Cardiac muscle cell (in vitro differentiated cells and primary cell): Measurements from ENCODE around the gene DLGAP1. TPM values are rescaled to one million over a fixed set of nuclear protein-coding genes. Genes with fewer than 3 reads are reported as not detected.

ENCODE experiments used
- DNase-seq, 2 donors: peaks; one replicate each; pipeline versions ENCODE4 v3.0.0 to v3.0.0-alpha.2; 2010 to 2017; ENCODE audit warnings: low read depth in 1 of 2, low spot score in 1 of 2
- H3K27ac ChIP-seq: fragments of 200-600 bp; sonication (generic); 2 replicates; pipeline ENCODE4 v1.5.1; 2016
- H3K27me3 ChIP-seq: fragments of 200-600 bp; sonication (generic); 2 replicates; pipeline ENCODE4 v1.6.0; 2016; ENCODE audit warnings: control low read depth
- H3K36me3 ChIP-seq: fragments of 200-600 bp; sonication (generic); 2 replicates; pipeline ENCODE4 v1.5.1; 2016; ENCODE audit warnings: control low read depth
- H3K4me1 ChIP-seq: fragments of 200-600 bp; sonication (generic); 2 replicates; pipeline ENCODE4 v1.8.1; 2017; ENCODE audit warnings: low read depth, mild to moderate bottlenecking, mixed run types
- H3K4me3 ChIP-seq: fragments of 200-600 bp; sonication (generic); 2 replicates; pipeline ENCODE4 v1.5.1; 2016; ENCODE audit warnings: mild to moderate bottlenecking
- H3K9me3 ChIP-seq: fragments of 200-600 bp; sonication (generic); 2 replicates; pipeline ENCODE4 v1.5.1; 2017; ENCODE audit warnings: low read depth, mild to moderate bottlenecking, control low read depth
- CTCF ChIP-seq: IDR thresholded peaks from 2 replicates; pipeline ENCODE4 v1.5.1; 2012; ENCODE audit warnings: low read depth, mild to moderate bottlenecking, low read length
- polyA plus RNA-seq: library from polyadenylated mRNA; unstranded; fragments of >200 nt; fragmentation: Nextera tagmentation; extraction: Ambion mirVana; gene quantifications from 2 replicates; pipeline ENCODE4 v1.2.1, GENCODE V29; 2016
- total RNA-seq: library from RNA; depleted of rRNA; stranded (reverse); fragments of >200 nt; gene quantifications from 2 replicates; pipeline ENCODE4 v1.2.3, GENCODE V29; 2016

DLGAP1 gene
- total and polyA plus RNA-seq, 2 experiments from 2014 or later, result 2.5 to 7.9 TPM

- no peaks in the 10 kb centered on the region for H3K4me1 ChIP-seq
Measured at GRCh38 chr18:3486512-3486911, 968.6 kb downstream of the DLGAP1 start.

GRCh38 chr18:3485153-3486149 lies 969.7 kb downstream of the DLGAP1 start:
- Histone ChIP-seq H3K27me3 (no peaks in the 10 kb centered on the region), H3K9me3 (no peaks in the 10 kb centered on the region), H3K27ac (no peak overlapping the region), H3K4me3 (no peak overlapping the region), H3K4me1 (no peaks in the 10 kb centered on the region), H3K36me3 (no peaks in the 10 kb centered on the region)
- no peak for DNase-seq
- TF ChIP-seq CTCF, result no peak

More at GRCh38 chr18:3486512-3486911, 968.6 kb downstream of the DLGAP1 start:
- DNase-seq, result no peak
- Histone ChIP-seq H3K27ac (no peak overlapping the region), H3K27me3 (no peaks in the 10 kb centered on the region), H3K9me3 (no peaks in the 10 kb centered on the region), H3K4me3 (no peak overlapping the region), H3K36me3 (no peaks in the 10 kb centered on the region)
- no peak for TF ChIP-seq CTCF

- H3K4me1 ChIP-seq, result no peaks in the 10 kb centered on the region
- no peak overlapping the region for H3K27ac ChIP-seq
- no peaks in the 10 kb centered on the region for H3K27me3 ChIP-seq
- H3K9me3 ChIP-seq, result no peaks in the 10 kb centered on the region
- peak in 1 of 2 donors; percentile 52 for DNase-seq
- no peaks in the 10 kb centered on the region for H3K36me3 ChIP-seq
- no peak for TF ChIP-seq CTCF
- H3K4me3 ChIP-seq, result no peak overlapping the region
Measured at GRCh38 chr18:3482258-3482657, 972.8 kb downstream of the DLGAP1 start.

- H3K27ac ChIP-seq, result no peak overlapping the region
- DNase-seq, result peak; percentile 63 to 78
- H3K4me3 ChIP-seq, result no peak overlapping the region
- peak; percentile 74 for TF ChIP-seq CTCF
- H3K4me1 ChIP-seq, result no peaks in the 10 kb centered on the region
- H3K36me3 ChIP-seq, result no peaks in the 10 kb centered on the region
- H3K27me3 ChIP-seq, result no peaks in the 10 kb centered on the region
- H3K9me3 ChIP-seq, result no peaks in the 10 kb centered on the region
Measured at GRCh38 chr18:3481696-3482210, 973.4 kb downstream of the DLGAP1 start.

GRCh38 chr18:3480827-3481573 lies 974.1 kb downstream of the DLGAP1 start:
- Histone ChIP-seq H3K9me3 (no peaks in the 10 kb centered on the region), H3K4me3 (no peak overlapping the region), H3K36me3 (no peaks in the 10 kb centered on the region), H3K27me3 (no peaks in the 10 kb centered on the region), H3K27ac (no peak overlapping the region), H3K4me1 (no peaks in the 10 kb centered on the region)
- no peak for DNase-seq
- TF ChIP-seq CTCF, result no peak
